Aorta (tissue), 5 donors: Measurements from ENCODE around the gene OSGEPL1. TPM values are rescaled to one million over a fixed set of nuclear protein-coding genes. Genes with fewer than 3 reads are reported as not detected.
"Not testable (repeated sequence)": the region's sequence is repeated elsewhere in the genome, so short reads cannot be mapped to it uniquely, and the experiment has no call there.

Source experiments
- ATAC-seq: fragments of 200-7000 bp; cut with Tn5 transposase; one replicate; pipeline ENCODE4 v1.9.1; 2022; ENCODE audit warnings: moderate library complexity; ENCODE audit not compliant: low FRiP score
- DNase-seq, 2 donors: peaks; one replicate each; pipeline ENCODE4 v3.0.0-alpha.2; 2020
- H3K27ac ChIP-seq, 2 donors: one replicate each; pipeline ENCODE4 v1.5.1; 2013; ENCODE audit warnings: low read length in 2 of 2, mild to moderate bottlenecking in 2 of 2, moderate library complexity in 2 of 2, control low read depth in 1 of 2, inconsistent platforms in 1 of 2, low read depth in 1 of 2
- H3K27me3 ChIP-seq, 2 donors: one replicate each; pipeline ENCODE4 v1.6.1; 2013; ENCODE audit warnings: control low read depth in 1 of 2, low read length in 1 of 2, mild to moderate bottlenecking in 1 of 2, moderate library complexity in 1 of 2; ENCODE audit not compliant: insufficient read depth in 2 of 2, control insufficient read depth in 1 of 2
- H3K36me3 ChIP-seq, 2 donors: one replicate each; pipeline ENCODE4 v1.6.1; 2013; ENCODE audit warnings: control low read depth in 1 of 2, low read length in 1 of 2, mild to moderate bottlenecking in 1 of 2; ENCODE audit not compliant: insufficient read depth in 2 of 2, control insufficient read depth in 1 of 2
- H3K4me1 ChIP-seq, 2 donors: one replicate each; pipeline ENCODE4 v1.6.1; 2013; ENCODE audit warnings: low read length in 2 of 2, control low read depth in 1 of 2, mild to moderate bottlenecking in 1 of 2, moderate library complexity in 1 of 2; ENCODE audit not compliant: insufficient read depth in 2 of 2, control insufficient read depth in 1 of 2
- H3K4me3 ChIP-seq, 2 donors: one replicate each; pipeline ENCODE4 v1.5.1; 2013; ENCODE audit warnings: low read length in 2 of 2, control low read depth in 1 of 2, mild to moderate bottlenecking in 1 of 2
- H3K9me3 ChIP-seq: one replicate; pipeline ENCODE4 v1.6.1; 2013; ENCODE audit warnings: mild to moderate bottlenecking, low read length; ENCODE audit not compliant: control insufficient read depth
- WGBS, 2 donors: extraction: QIAGEN DNeasy Blood & Tissue Kit; methylation state at CpG; one replicate each; pipeline ENCODE4 v1.1.7; 2013; 5-methylcytosine and 5-hydroxymethylcytosine counted together
- intact Hi-C, 2 donors: fragments of 100-400 bp; cut with DNase I; formaldehyde crosslinking; loops; one replicate each; pipeline versions ENCODE4 v1.14.2 to v1.15.0; 2022
- polyA plus RNA-seq, 2 donors: library from polyadenylated mRNA; stranded (reverse); fragments of 200-250 nt; gene quantifications; one replicate each; pipeline ENCODE4 v1.2.3, GENCODE V29; 2013
- total RNA-seq, 2 donors: library from RNA; stranded (reverse); fragmentation: NEBNext Ultra II Directional; extraction: Animal tissue kit (Norgen Biotek cat#: 25700); gene quantifications; one replicate each; pipeline ENCODE4 v1.2.1, GENCODE V29; 2021
- donor health status: healthy with polysubstance abuse.
- donor health status: Bipolar disorder and iron deficiency.
- donor health status: DM: no; HTN: no; CAD: no.
- donor health status: DM: no; HTN: no; CAD: no.
- donor health status: DM: yes; HTN: yes; CAD: no.

Gene OSGEPL1
- total and polyA plus RNA-seq, 4 donors: 2.9 to 7.6 (median 3.4) TPM

GRCh38 chr2:189762229-189762550, 402 bp downstream of the OSGEPL1 start:
- DNase-seq (no peak), ATAC-seq (peak; percentile 74)
- no peaks in the 10 kb centered on the region for H3K9me3 ChIP-seq
- peak overlapping the region; percentile 7 to 93 for H3K27ac ChIP-seq
- intact Hi-C loops: loop anchor here in 1 of 2 donors (2.0 kb wide), 1 partner anchor 23 kb away; the partner anchor contains the start of genes ORMDL1 and PMS1
- WGBS, 2 donors: 0 to 1% methylated on average over 7 of the region's 7 CpGs
- H3K4me1 ChIP-seq: no peaks in the 10 kb centered on the region
- H3K36me3 ChIP-seq: peaks cover 0 to 2% of the 10 kb centered on the region in 2 donors
- peak overlapping the region; percentile 87 to 98 for H3K4me3 ChIP-seq
- H3K27me3 ChIP-seq: no peaks in the 10 kb centered on the region

- DNase-seq, H3K9me3 ChIP-seq, H3K27me3 ChIP-seq, H3K4me1 ChIP-seq, H3K4me3 ChIP-seq, H3K27ac ChIP-seq, ATAC-seq, H3K36me3 ChIP-seq, intact Hi-C loops: not testable (repeated sequence)
- 95% methylated on average over 16 to 18 of the region's 19 CpGs for WGBS, 2 donors
These were observed 2.4 kb downstream of the OSGEPL1 start for GRCh38 chr2:189760154-189760553.

GRCh38 chr2:189756311-189756952, 6.2 kb downstream of the OSGEPL1 start:
- 77 to 86% methylated on average over 2 of the region's 2 CpGs for WGBS, 2 donors
- no peaks in the 10 kb centered on the region for H3K4me1 ChIP-seq
- intact Hi-C loops: no loop called here

GRCh38 chr2:189751080-189751658, 11.4 kb downstream of the OSGEPL1 start:
- ATAC-seq: no peak
- H3K4me1 ChIP-seq: no peaks in the 10 kb centered on the region
- no peak overlapping the region for H3K27ac ChIP-seq
- H3K4me3 ChIP-seq: no peak overlapping the region
- intact Hi-C loops: no loop called here
- 81 to 92% methylated on average over 9 to 10 of the region's 10 CpGs for WGBS, 2 donors
- no peaks in the 10 kb centered on the region for H3K9me3 ChIP-seq
- H3K27me3 ChIP-seq: no peaks in the 10 kb centered on the region
- DNase-seq: peak in 1 of 2 donors; percentile 47
- peaks cover 2 to 7% of the 10 kb centered on the region in 2 donors for H3K36me3 ChIP-seq

More at GRCh38 chr2:189756311-189756952, 6.2 kb downstream of the OSGEPL1 start:
- Histone ChIP-seq H3K4me3 (no peak overlapping the region), H3K36me3 (peaks cover 3 to 7% of the 10 kb centered on the region in 2 donors), H3K9me3 (no peaks in the 10 kb centered on the region), H3K27ac (no peak overlapping the region), H3K27me3 (no peaks in the 10 kb centered on the region)
- ATAC-seq: no peak
- no peak for DNase-seq

GRCh38 chr2:189729430-189729829, 33.2 kb downstream of the OSGEPL1 start:
- Histone ChIP-seq H3K4me3 (no peak overlapping the region), H3K27ac (no peak overlapping the region), H3K4me1 (no peaks in the 10 kb centered on the region), H3K36me3 (no peaks in the 10 kb centered on the region), H3K27me3 (no peaks in the 10 kb centered on the region), H3K9me3 (no peaks in the 10 kb centered on the region)
- WGBS, 2 donors: 78 to 86% methylated on average over 3 of the region's 3 CpGs
- ATAC-seq (no peak), DNase-seq (no peak)
- intact Hi-C loops: no loop called here

GRCh38 chr2:189726849-189727248, 35.7 kb downstream of the OSGEPL1 start:
- Histone ChIP-seq H3K4me3 (no peak overlapping the region), H3K36me3 (no peaks in the 10 kb centered on the region), H3K4me1 (no peaks in the 10 kb centered on the region), H3K27me3 (no peaks in the 10 kb centered on the region), H3K9me3 (no peaks in the 10 kb centered on the region), H3K27ac (no peak overlapping the region)
- ATAC-seq: no peak
- intact Hi-C loops: no loop called here
- DNase-seq: no peak

GRCh38 chr2:189726271-189726670, 36.3 kb downstream of the OSGEPL1 start:
- WGBS, 2 donors: 83 to 86% methylated on average over 1 of the region's 1 CpG
- Histone ChIP-seq H3K27ac (no peak overlapping the region), H3K4me1 (no peaks in the 10 kb centered on the region), H3K4me3 (no peak overlapping the region), H3K9me3 (no peaks in the 10 kb centered on the region), H3K36me3 (no peaks in the 10 kb centered on the region), H3K27me3 (no peaks in the 10 kb centered on the region)
- intact Hi-C loops: no loop called here
- DNase-seq (no peak), ATAC-seq (no peak)

- ATAC-seq: no peak
- H3K36me3 ChIP-seq: no peaks in the 10 kb centered on the region
- intact Hi-C loops: no loop called here
These were observed 39.4 kb downstream of the OSGEPL1 start for GRCh38 chr2:189723192-189723591.

GRCh38 chr2:189719571-189719970, 43.0 kb downstream of the OSGEPL1 start:
- Histone ChIP-seq H3K9me3 (no peaks in the 10 kb centered on the region), H3K27me3 (no peaks in the 10 kb centered on the region), H3K4me3 (no peak overlapping the region), H3K4me1 (no peaks in the 10 kb centered on the region), H3K27ac (no peak overlapping the region), H3K36me3 (no peaks in the 10 kb centered on the region)
- DNase-seq (no peak), ATAC-seq (no peak)
- intact Hi-C loops: no loop called here
- WGBS, 2 donors: 92 to 94% methylated on average over 4 of the region's 4 CpGs

More at GRCh38 chr2:189723192-189723591, 39.4 kb downstream of the OSGEPL1 start:
- Histone ChIP-seq H3K4me3 (no peak overlapping the region), H3K4me1 (no peaks in the 10 kb centered on the region), H3K9me3 (no peaks in the 10 kb centered on the region), H3K27me3 (no peaks in the 10 kb centered on the region), H3K27ac (no peak overlapping the region)
- DNase-seq: no peak
